Transverse colon (tissue), 4 donors: ENCODE measurements around the gene LRRC2. TPM values are rescaled to one million over a fixed set of nuclear protein-coding genes. Genes with fewer than 3 reads are reported as not detected.
"Not testable (repeated sequence)": the region's sequence is repeated elsewhere in the genome, so short reads cannot be mapped to it uniquely, and the experiment has no call there.

Experiments
- DNase-seq: peaks from one replicate; pipeline ENCODE4 v3.0.0-alpha.2; 2019
- H3K27ac ChIP-seq, 4 donors: fragments of 200-600 bp; sonication (generic); 2 replicates each; pipeline ENCODE4 v1.5.1; 2016 to 2018; ENCODE audit warnings: inconsistent platforms in 4 of 4
- H3K27me3 ChIP-seq: fragments of 200-600 bp; sonication (generic); 2 replicates; pipeline ENCODE4 v1.5.1; 2017; ENCODE audit warnings: inconsistent platforms
- H3K36me3 ChIP-seq, 4 donors: fragments of 200-600 bp; sonication (generic); 2 replicates each; pipeline ENCODE4 v1.5.1; 2017 to 2019; ENCODE audit warnings: inconsistent platforms in 4 of 4
- H3K4me1 ChIP-seq, 4 donors: fragments of 200-600 bp; sonication (generic); 2 replicates each; pipeline ENCODE4 v1.5.1; 2017 to 2020; ENCODE audit warnings: inconsistent platforms in 4 of 4
- H3K4me3 ChIP-seq, 4 donors: fragments of 200-600 bp; sonication (generic); 1 replicate in 1 of 4; 2 replicates in 3 of 4; pipeline versions ENCODE4 v1.5.1 to v1.6.1; 2017 to 2019; ENCODE audit warnings: inconsistent platforms in 4 of 4
- H3K9me3 ChIP-seq, 2 donors: fragments of 200-600 bp; sonication (generic); 2 replicates each; pipeline ENCODE4 v1.5.1; 2017 to 2019; ENCODE audit warnings: inconsistent platforms in 2 of 2
- CTCF ChIP-seq, 5 experiments: fragments of 200-600 bp in 3 of 5; fragments of 450-650 bp in 2 of 5; sonication (generic) in 3 of 5; IDR thresholded peaks; 1 replicate in 2 of 5; 2 replicates in 3 of 5; pipeline ENCODE4 v1.5.1; 2016 to 2017; ENCODE audit warnings: antibody characterized with exemption in 5 of 5, inconsistent platforms in 3 of 5, mild to moderate bottlenecking in 2 of 5, moderate library complexity in 1 of 5
- EP300 ChIP-seq: sonication (generic); formaldehyde crosslinking; IDR thresholded peaks from one replicate; pipeline ENCODE4 v1.6.1; 2017; ENCODE audit warnings: antibody characterized with exemption, low read depth
- POLR2A ChIP-seq: fragments of 450-650 bp; IDR thresholded peaks from one replicate; pipeline ENCODE4 v1.6.1; 2016; ENCODE audit warnings: antibody characterized with exemption, mild to moderate bottlenecking, moderate library complexity
- POLR2AphosphoS5 ChIP-seq, 3 donors: sonication (generic); formaldehyde crosslinking; IDR thresholded peaks; one replicate each; pipeline ENCODE4 v1.6.1; 2016; ENCODE audit warnings: antibody characterized with exemption in 3 of 3
- WGBS, 2 donors: methylation state at CpG; one replicate each; pipeline ENCODE4 v1.1.5; 2018; ENCODE audit warnings: low coverage in 1 of 2; 5-methylcytosine and 5-hydroxymethylcytosine counted together
- in situ Hi-C, 4 donors: fragments of 200-750 bp; cut with MboI; loops; one replicate each; pipeline versions ENCODE4 v1.15.0 to v1.15.1; 2017; ENCODE audit warnings: low sequenced_read_pairs in 3 of 4, low pct_ligation_motif_present in 1 of 4, low pct_unique_long_range_greater_than_20kb in 1 of 4
- intact Hi-C: fragments of 100-400 bp; cut with DNase I; formaldehyde crosslinking; loops from one replicate; pipeline ENCODE4 v1.15.1; 2023; ENCODE audit warnings: low total_unique reads
- total RNA-seq, 4 donors: library from RNA; depleted of rRNA; stranded (reverse); fragments of >200 nt; gene quantifications; one replicate each; pipeline ENCODE4 v1.1.0, GENCODE V29; 2016

LRRC2 gene
- total RNA-seq, 4 donors from 2014 or later: 1.00 to 2.0 (median 1.6) TPM; not detected in 1

DNA sequence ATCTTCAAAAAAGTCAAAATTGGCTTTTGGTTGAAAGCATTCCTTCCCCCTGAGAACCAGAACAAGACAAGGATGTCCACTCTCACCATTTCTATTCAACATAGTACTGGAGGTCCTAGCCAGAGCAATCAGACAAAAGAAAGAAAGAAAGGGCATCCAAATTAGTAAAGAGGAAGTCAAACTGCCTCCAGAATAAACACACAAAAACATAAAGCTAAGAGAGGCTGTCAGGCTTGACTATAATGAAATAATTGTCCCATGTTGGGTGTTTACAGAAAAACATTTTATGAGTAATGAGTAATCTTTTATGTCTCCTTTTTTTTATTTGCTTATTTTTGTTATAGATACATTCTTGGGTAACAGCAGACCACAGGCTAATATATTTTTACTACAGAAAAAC, 27.9 kb upstream of the LRRC2 start:
- no peak overlapping the region for H3K4me3 ChIP-seq
- in situ Hi-C loops (no loop called here), intact Hi-C loops (no loop called here)
- TF ChIP-seq CTCF (IDR thresholded peaks at IDR 0.05) (no peak), EP300 (no peak), POLR2A (no peak), POLR2AphosphoS5 (IDR thresholded peaks at IDR 0.05) (no peak)
- H3K27me3 ChIP-seq: no peaks in the 10 kb centered on the region
- H3K4me1 ChIP-seq: no peaks in the 10 kb centered on the region
- no peak overlapping the region for H3K27ac ChIP-seq
- no peak for DNase-seq
- no peaks in the 10 kb centered on the region for H3K36me3 ChIP-seq
- H3K9me3 ChIP-seq: peaks cover 0 to 3% of the 10 kb centered on the region in 2 donors

DNA sequence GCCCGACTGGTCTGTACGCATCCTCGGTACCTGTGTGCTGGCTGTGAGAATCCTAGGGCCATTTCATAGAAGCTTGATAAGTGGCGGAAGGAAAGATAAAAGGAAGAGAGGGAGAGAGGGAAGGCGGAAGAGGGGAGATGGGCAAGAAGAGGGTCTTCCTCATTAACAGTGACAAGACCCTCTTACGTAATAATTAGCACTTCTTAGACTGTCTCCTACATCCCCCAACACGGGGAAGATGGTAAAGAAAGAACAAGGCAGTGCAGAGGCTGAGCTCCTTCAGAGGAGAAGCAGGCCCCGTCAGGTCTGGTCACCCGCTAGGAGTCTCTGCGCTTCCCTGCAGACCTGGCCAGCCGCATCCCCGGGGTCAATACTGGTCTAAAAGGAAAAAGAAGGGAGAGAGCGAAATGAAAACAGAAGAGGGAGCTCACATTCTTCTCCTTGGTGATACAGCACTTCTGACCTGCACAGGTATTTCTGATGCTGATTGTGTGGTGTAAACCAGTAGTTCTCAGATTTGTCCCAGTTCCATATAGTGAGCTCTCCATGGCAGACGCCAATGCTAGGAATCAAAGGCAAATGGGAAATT, 27.3 kb upstream of the LRRC2 start:
- H3K27ac ChIP-seq: no peak overlapping the region
- WGBS, 2 donors: 89 to 91% methylated on average over 12 to 14 of the region's 14 CpGs
- TF ChIP-seq EP300 (no peak), CTCF (IDR thresholded peaks at IDR 0.05) (no peak), POLR2A (no peak), POLR2AphosphoS5 (IDR thresholded peaks at IDR 0.05) (no peak)
- in situ Hi-C loops: no loop called here
- H3K36me3 ChIP-seq: no peaks in the 10 kb centered on the region
- intact Hi-C loops: no loop called here
- no peak overlapping the region for H3K4me3 ChIP-seq
- no peaks in the 10 kb centered on the region for H3K4me1 ChIP-seq
- H3K27me3 ChIP-seq: no peaks in the 10 kb centered on the region
- no peak for DNase-seq
- peaks cover 0 to 3% of the 10 kb centered on the region in 2 donors for H3K9me3 ChIP-seq

DNA sequence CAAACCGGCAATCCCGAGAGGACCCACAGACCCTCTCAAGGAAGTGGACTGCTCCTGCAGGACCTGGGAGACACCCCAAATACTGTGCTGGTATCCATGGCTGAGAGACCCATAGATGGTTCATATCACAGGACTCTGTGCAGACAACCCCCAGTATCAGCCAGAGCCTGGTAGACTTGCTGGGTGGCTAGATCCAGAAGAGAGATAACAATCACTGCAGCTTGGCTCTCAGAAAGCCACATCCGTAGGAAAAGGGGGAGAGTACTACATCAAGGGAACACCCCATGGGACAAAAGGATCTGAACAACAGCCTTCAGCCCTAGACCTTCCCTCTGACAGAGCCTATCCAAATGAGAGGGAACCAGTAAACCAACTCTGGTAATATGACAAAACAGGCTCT, 21.2 kb upstream of the LRRC2 start:
- H3K36me3 ChIP-seq, H3K27ac ChIP-seq, DNase-seq, H3K27me3 ChIP-seq, H3K4me3 ChIP-seq, intact Hi-C loops, in situ Hi-C loops, H3K9me3 ChIP-seq: not testable (repeated sequence)
- peaks cover 0 to 20% (median 6%) of the 10 kb centered on the region in 4 donors for H3K4me1 ChIP-seq
- 59 to 60% methylated on average over 1 to 3 of the region's 3 CpGs for WGBS, 2 donors

DNA sequence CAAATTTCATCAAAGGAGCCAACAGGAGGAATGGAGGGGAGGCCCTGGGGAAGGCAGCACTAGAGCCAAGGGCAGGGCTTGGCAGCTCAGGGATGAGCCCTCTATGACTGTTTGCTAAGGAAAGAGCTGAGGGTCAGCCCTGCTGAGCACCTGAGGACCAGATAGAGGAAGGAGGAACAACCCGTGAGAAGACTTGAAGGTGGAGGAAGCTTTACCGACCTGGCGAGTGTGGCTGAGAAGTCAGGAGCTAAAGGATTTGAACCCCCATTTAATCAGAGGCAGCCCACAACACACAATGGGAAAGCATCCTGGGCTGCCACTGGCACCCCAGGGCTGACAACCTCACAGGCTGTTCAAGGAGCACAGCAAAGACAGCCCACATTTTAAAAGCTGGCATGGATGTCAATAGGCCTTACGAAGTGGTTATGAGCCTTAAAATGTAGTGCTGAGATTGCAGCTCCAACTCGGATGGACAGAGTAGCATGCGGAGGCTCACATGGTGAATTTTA, 20.7 kb upstream of the LRRC2 start:
- peaks cover 0 to 1% of the 10 kb centered on the region in 2 donors for H3K9me3 ChIP-seq
- intact Hi-C loops (no loop called here), in situ Hi-C loops (no loop called here)
- H3K27ac ChIP-seq: peak overlapping the region; percentile 43 to 57 (median 52)
- peaks cover 0 to 20% (median 6%) of the 10 kb centered on the region in 4 donors for H3K4me1 ChIP-seq
- no peaks in the 10 kb centered on the region for H3K36me3 ChIP-seq
- no peaks in the 10 kb centered on the region for H3K27me3 ChIP-seq
- H3K4me3 ChIP-seq: no peak overlapping the region
- DNase-seq: no peak
- 69 to 79% methylated on average over 2 to 6 of the region's 6 CpGs for WGBS, 2 donors
- no peak for TF ChIP-seq POLR2AphosphoS5 (IDR thresholded peaks at IDR 0.05)
- no peak for TF ChIP-seq CTCF (IDR thresholded peaks at IDR 0.05)
- TF ChIP-seq POLR2A: no peak
- no peak for TF ChIP-seq EP300
